OCI-LY1 (cell line): ENCODE results near the gene TRANK1.
"Not testable (repeated sequence)": the region's sequence is repeated elsewhere in the genome, so short reads cannot be mapped to it uniquely, and the experiment has no call there.

Experiments
- H2AFZ ChIP-seq: fragments of 200-600 bp; sonication (generic), shearing (Covaris generic); 2 replicates; pipeline ENCODE4 v1.6.0; 2014; ENCODE audit warnings: antibody characterized with exemption, mild to moderate bottlenecking, low read length
- H3F3A ChIP-seq: fragments of 200-600 bp; sonication (generic), shearing (Covaris generic); 2 replicates; pipeline ENCODE4 v1.6.0; 2014; ENCODE audit warnings: mild to moderate bottlenecking, antibody characterized with exemption, low read length, moderate library complexity; ENCODE audit not compliant: insufficient read depth
- H3K27ac ChIP-seq: fragments of 200-600 bp; sonication (generic); 2 replicates; pipeline ENCODE4 v1.5.1; 2014; ENCODE audit warnings: low read length, mixed run types, mild to moderate bottlenecking, low read depth; ENCODE audit not compliant: poor library complexity, severe bottlenecking
- H3K27me3 ChIP-seq: fragments of 200-600 bp; sonication (generic); 2 replicates; pipeline ENCODE4 v1.6.0; 2014; ENCODE audit warnings: antibody characterized with exemption, mild to moderate bottlenecking, low read length, moderate library complexity; ENCODE audit not compliant: insufficient read depth
- H3K36me3 ChIP-seq: fragments of 200-600 bp; sonication (generic); 2 replicates; pipeline ENCODE4 v1.6.1; 2014; ENCODE audit warnings: mild to moderate bottlenecking, antibody characterized with exemption, low read length, moderate library complexity, mixed read lengths; ENCODE audit not compliant: insufficient read depth
- H3K4me1 ChIP-seq: fragments of 200-600 bp; sonication (generic); 2 replicates; pipeline ENCODE4 v1.5.1; 2014; ENCODE audit warnings: mild to moderate bottlenecking, low read length, moderate library complexity; ENCODE audit not compliant: insufficient read depth, severe bottlenecking
- H3K4me2 ChIP-seq: fragments of 200-600 bp; sonication (generic), shearing (Covaris generic); 2 replicates; pipeline ENCODE4 v1.6.1; 2014; ENCODE audit warnings: low read length
- H3K4me3 ChIP-seq: fragments of 200-600 bp; sonication (generic); 2 replicates; pipeline ENCODE4 v1.5.1; 2014; ENCODE audit warnings: low read length, low read depth, mild to moderate bottlenecking, mixed read lengths; ENCODE audit not compliant: poor library complexity, severe bottlenecking
- H3K79me2 ChIP-seq: fragments of 200-600 bp; shearing (Covaris generic); 2 replicates; pipeline ENCODE4 v1.6.1; 2016; ENCODE audit warnings: mixed run types, low read length, mixed read lengths; ENCODE audit not compliant: insufficient read depth
- H3K9ac ChIP-seq: fragments of 200-600 bp; sonication (generic), shearing (Covaris generic); 2 replicates; pipeline ENCODE4 v1.6.1; 2014; ENCODE audit warnings: mild to moderate bottlenecking, low read length, mixed read lengths
- H3K9me2 ChIP-seq: fragments of 200-600 bp; sonication (generic), shearing (Covaris generic); 2 replicates; pipeline ENCODE4 v1.6.1; 2014; ENCODE audit warnings: low read depth, mild to moderate bottlenecking, low read length, mixed read lengths
- H3K9me3 ChIP-seq: fragments of 200-600 bp; shearing (Covaris generic); 2 replicates; pipeline ENCODE4 v1.6.1; 2014; ENCODE audit warnings: low read length, mixed read lengths
- H4K20me1 ChIP-seq: fragments of 200-600 bp; sonication (generic), shearing (Covaris generic); 2 replicates; pipeline ENCODE4 v1.6.0; 2016; ENCODE audit warnings: mild to moderate bottlenecking, low read length; ENCODE audit not compliant: insufficient read depth
- EZH2 ChIP-seq: fragments of 200-600 bp; sonication (generic), shearing (Covaris generic); IDR thresholded peaks from 2 replicates; pipeline ENCODE4 v1.8.0; 2017; ENCODE audit warnings: borderline replicate concordance, mixed run types, mild to moderate bottlenecking, antibody characterized with exemption, low read length, moderate library complexity, mixed read lengths
- TF ChIP-seq, protein P1 (sequence below): fragments of 200-600 bp; sonication (generic), shearing (Covaris generic); IDR thresholded peaks from 2 replicates; pipeline ENCODE4 v1.5.1; 2017; ENCODE audit warnings: mild to moderate bottlenecking, antibody characterized with exemption, low read length, moderate library complexity, mixed read lengths

The TRANK1 gene

DNA sequence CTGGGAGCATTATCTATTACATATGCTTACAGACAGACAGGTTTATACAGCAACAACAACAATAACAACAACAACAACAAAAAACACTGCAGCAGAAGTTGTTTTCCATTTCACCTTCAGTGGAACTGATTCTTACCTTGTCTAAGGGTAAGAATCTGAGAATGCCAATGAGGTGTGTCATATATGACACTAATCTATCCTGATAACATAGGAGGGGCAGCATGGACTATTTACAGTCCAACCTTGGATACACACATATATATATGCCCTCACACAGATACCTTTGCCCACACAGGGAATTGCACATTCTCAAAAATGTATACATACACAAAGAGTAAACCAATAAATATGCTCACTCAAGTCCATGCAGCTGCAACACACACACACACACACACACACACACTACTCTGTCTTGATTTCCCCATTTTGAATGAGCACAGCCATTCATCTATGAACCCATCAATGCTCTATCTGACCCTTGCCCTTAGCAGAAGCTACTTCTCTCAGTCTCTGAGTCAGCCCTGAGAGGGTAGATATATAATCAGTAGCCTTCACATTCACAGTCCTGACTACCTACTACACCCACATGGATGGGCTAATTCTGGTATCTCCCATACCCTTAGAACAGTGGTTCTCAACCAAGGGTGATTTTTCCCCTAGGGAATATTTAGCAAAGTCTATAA, 9.7 kb upstream of the TRANK1 start:
- H3K9ac ChIP-seq, result no peak overlapping the region
- no peaks in the 10 kb centered on the region for H3K36me3 ChIP-seq
- H3K4me3 ChIP-seq, result no peak overlapping the region
- H3K9me3 ChIP-seq, result no peaks in the 10 kb centered on the region
- TF ChIP-seq, protein P1, sequence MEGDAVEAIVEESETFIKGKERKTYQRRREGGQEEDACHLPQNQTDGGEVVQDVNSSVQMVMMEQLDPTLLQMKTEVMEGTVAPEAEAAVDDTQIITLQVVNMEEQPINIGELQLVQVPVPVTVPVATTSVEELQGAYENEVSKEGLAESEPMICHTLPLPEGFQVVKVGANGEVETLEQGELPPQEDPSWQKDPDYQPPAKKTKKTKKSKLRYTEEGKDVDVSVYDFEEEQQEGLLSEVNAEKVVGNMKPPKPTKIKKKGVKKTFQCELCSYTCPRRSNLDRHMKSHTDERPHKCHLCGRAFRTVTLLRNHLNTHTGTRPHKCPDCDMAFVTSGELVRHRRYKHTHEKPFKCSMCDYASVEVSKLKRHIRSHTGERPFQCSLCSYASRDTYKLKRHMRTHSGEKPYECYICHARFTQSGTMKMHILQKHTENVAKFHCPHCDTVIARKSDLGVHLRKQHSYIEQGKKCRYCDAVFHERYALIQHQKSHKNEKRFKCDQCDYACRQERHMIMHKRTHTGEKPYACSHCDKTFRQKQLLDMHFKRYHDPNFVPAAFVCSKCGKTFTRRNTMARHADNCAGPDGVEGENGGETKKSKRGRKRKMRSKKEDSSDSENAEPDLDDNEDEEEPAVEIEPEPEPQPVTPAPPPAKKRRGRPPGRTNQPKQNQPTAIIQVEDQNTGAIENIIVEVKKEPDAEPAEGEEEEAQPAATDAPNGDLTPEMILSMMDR, result no peak
- TF ChIP-seq EZH2, result no peak
- no peaks in the 10 kb centered on the region for H4K20me1 ChIP-seq
- H3K27ac ChIP-seq, result no peak overlapping the region
- no peaks in the 10 kb centered on the region for H3K27me3 ChIP-seq
- peaks cover 16% of the 10 kb centered on the region for H3K4me1 ChIP-seq
- no peak overlapping the region for H2AFZ ChIP-seq
- H3K4me2 ChIP-seq, result no peak overlapping the region
- no peaks in the 10 kb centered on the region for H3K79me2 ChIP-seq
- H3F3A ChIP-seq, result no peaks in the 10 kb centered on the region
- H3K9me2 ChIP-seq, result no peaks in the 10 kb centered on the region

DNA sequence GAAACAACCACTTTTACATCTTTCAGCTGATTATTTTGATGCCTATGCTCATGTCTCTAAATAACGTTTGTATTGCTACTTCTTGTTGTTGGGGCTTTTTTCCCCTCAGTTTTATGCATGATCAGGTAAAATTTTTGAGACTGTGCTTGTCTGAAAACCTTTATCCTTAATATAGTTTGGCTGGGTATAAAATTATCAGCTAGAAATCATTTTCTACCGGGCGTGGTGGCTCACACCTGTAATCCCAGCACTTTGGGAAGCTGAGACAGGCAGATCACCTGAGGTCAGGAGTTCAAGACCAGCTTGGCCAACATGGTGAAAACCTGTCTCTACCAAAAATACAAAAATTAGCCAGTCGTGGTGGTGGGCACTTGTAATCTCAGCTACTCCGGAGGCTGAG, 3.0 kb upstream of the TRANK1 start:
- not testable (repeated sequence) for H3K27ac ChIP-seq, H3F3A ChIP-seq, H4K20me1 ChIP-seq, H3K36me3 ChIP-seq, H3K79me2 ChIP-seq, H3K4me2 ChIP-seq, H3K9me3 ChIP-seq, H3K4me3 ChIP-seq, H2AFZ ChIP-seq, H3K9me2 ChIP-seq, H3K9ac ChIP-seq, H3K27me3 ChIP-seq
- H3K4me1 ChIP-seq, result peaks cover 11% of the 10 kb centered on the region

DNA sequence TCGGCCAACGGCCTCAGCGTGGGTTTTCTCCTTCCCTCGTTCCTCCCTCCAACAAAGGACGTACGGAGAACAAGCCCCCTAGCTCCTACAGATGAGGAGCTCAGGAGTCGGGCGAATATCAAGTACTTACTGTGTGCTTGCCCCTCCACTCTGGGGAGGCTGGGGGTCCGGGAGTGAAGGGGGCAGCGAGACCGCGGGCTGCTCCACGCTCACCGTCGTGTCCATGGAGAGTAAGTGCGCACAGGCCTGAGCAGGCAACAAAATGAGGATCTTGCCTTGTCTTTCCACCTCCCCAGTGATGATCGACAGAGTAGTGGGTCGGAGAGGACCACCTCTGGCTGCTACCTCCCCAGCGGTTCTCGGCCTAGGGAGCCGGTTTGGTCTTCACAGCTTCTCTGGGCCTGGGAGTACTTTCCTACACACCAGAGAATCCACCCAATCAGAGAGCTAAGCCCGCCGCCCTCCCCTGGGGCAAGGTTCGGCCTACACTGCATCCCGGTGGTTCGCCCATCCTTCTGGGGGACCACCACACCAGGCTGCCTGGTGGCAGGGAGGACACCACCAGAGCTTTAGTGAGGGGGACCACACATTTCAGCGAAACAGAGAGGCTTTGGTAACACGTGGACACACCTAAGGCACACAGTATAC, 603 bp upstream of the TRANK1 start:
- peak overlapping the region; percentile 78 for H3K4me3 ChIP-seq
- H3K9ac ChIP-seq, result peak overlapping the region; percentile 82
- TF ChIP-seq, protein P1, result no peak
- no peak for TF ChIP-seq EZH2
- peak overlapping the region; percentile 71 for H3K4me2 ChIP-seq
- peak overlapping the region; percentile 76 for H2AFZ ChIP-seq
- peaks cover 6% of the 10 kb centered on the region; the same call in 1 of the 2 replicates for H3K9me3 ChIP-seq
- no peaks in the 10 kb centered on the region for H4K20me1 ChIP-seq
- no peaks in the 10 kb centered on the region for H3K36me3 ChIP-seq
- peaks cover 12% of the 10 kb centered on the region for H3K79me2 ChIP-seq
- H3F3A ChIP-seq, result no peaks in the 10 kb centered on the region
- no peaks in the 10 kb centered on the region for H3K9me2 ChIP-seq
- peak overlapping the region; percentile 49 for H3K27ac ChIP-seq
- H3K27me3 ChIP-seq, result no peaks in the 10 kb centered on the region
- H3K4me1 ChIP-seq, result peaks cover 23% of the 10 kb centered on the region
